Measurements from ENCODE around the gene SLC13A5.

- no peak for TF ChIP-seq CTCF (IDR thresholded peaks at IDR 0.05)
- no peak for TF ChIP-seq POLR2A (IDR thresholded peaks at IDR 0.05)
These were observed 9.4 kb downstream of the SLC13A5 start for GRCh38 chr17:6703751-6704150.
